BE2C (cell line): ENCODE measurements around the gene SCN7A. TPM values are rescaled to one million over a fixed set of nuclear protein-coding genes. Genes with fewer than 3 reads are reported as not detected.

Experiments used
- DNase-seq: peaks from one replicate; pipeline ENCODE4 v3.0.0-alpha.2; 2020
- H3K27me3 ChIP-seq: fragments of 250-450 bp; sonication (Bioruptor Pico); 2 replicates; pipeline ENCODE4 v1.5.1; 2020; ENCODE audit warnings: mild to moderate bottlenecking
- H3K36me3 ChIP-seq: fragments of 250-450 bp; sonication (Bioruptor Pico); 2 replicates; pipeline ENCODE4 v1.5.1; 2020; ENCODE audit warnings: mild to moderate bottlenecking
- H3K4me1 ChIP-seq: fragments of 250-450 bp; sonication (Bioruptor Pico); 2 replicates; pipeline ENCODE4 v1.5.1; 2020
- H3K4me3 ChIP-seq: 2 replicates; pipeline ENCODE4 v1.5.1; 2011; ENCODE audit warnings: low read depth, low read length
- H3K9me3 ChIP-seq: fragments of 250-450 bp; sonication (Bioruptor Pico); 2 replicates; pipeline ENCODE4 v1.5.1; 2020
- polyA plus RNA-seq: library from polyadenylated mRNA; unstranded; fragments of >200 nt; gene quantifications from one replicate; pipeline ENCODE4 v1.2.1, GENCODE V29; 2012; ENCODE audit warnings: low read depth, missing spikeins; ENCODE audit not compliant: insufficient read length, insufficient read depth
- TF ChIP-seq, protein P1 (sequence below): IDR thresholded peaks from 2 replicates; pipeline ENCODE4 v1.5.1; 2012; ENCODE audit warnings: mild to moderate bottlenecking, low read depth, low read length

Gene SCN7A
- 0.06 TPM for polyA plus RNA-seq

DNA sequence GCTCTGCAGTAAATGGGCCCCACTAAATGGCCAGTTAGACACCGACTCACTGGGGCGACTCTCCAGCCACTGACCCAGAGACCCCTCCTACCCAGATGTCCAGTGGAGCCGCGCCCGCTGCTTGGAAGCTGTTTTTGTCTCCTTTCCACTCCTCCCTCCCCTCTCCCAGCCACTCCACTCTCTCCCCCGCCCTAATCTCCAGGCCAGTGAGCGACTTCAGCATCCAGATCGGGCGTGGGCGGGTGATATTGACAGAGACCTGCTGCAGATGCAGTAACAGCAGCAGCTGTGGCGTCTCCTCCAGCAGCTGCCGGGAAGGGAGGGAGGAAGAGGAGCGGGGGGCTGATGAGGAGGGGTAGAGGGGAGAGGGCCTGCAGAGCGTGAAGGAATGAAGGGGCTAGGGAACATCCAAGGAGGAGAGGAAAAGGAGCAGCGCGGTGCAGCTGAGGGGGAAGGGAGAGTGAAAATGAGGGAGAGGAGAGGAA, at the start of gene SCN7A:
Gene SCN7A, minus strand, starts transcription at position 110 of the 485 bp plus-strand sequence. CDS start 16,553 bp downstream, outside the sequence.
- Histone ChIP-seq H3K4me3 (peak within 1 kb of the TSS; percentile 46), H3K27me3 (no peaks in the 10 kb centered on the region), H3K4me1 (no peaks in the 10 kb centered on the region), H3K9me3 (no peaks in the 10 kb centered on the region), H3K36me3 (no peaks in the 10 kb centered on the region)
- peak; percentile 66 for DNase-seq
- TF ChIP-seq, protein P1, sequence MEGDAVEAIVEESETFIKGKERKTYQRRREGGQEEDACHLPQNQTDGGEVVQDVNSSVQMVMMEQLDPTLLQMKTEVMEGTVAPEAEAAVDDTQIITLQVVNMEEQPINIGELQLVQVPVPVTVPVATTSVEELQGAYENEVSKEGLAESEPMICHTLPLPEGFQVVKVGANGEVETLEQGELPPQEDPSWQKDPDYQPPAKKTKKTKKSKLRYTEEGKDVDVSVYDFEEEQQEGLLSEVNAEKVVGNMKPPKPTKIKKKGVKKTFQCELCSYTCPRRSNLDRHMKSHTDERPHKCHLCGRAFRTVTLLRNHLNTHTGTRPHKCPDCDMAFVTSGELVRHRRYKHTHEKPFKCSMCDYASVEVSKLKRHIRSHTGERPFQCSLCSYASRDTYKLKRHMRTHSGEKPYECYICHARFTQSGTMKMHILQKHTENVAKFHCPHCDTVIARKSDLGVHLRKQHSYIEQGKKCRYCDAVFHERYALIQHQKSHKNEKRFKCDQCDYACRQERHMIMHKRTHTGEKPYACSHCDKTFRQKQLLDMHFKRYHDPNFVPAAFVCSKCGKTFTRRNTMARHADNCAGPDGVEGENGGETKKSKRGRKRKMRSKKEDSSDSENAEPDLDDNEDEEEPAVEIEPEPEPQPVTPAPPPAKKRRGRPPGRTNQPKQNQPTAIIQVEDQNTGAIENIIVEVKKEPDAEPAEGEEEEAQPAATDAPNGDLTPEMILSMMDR: no peak

DNA sequence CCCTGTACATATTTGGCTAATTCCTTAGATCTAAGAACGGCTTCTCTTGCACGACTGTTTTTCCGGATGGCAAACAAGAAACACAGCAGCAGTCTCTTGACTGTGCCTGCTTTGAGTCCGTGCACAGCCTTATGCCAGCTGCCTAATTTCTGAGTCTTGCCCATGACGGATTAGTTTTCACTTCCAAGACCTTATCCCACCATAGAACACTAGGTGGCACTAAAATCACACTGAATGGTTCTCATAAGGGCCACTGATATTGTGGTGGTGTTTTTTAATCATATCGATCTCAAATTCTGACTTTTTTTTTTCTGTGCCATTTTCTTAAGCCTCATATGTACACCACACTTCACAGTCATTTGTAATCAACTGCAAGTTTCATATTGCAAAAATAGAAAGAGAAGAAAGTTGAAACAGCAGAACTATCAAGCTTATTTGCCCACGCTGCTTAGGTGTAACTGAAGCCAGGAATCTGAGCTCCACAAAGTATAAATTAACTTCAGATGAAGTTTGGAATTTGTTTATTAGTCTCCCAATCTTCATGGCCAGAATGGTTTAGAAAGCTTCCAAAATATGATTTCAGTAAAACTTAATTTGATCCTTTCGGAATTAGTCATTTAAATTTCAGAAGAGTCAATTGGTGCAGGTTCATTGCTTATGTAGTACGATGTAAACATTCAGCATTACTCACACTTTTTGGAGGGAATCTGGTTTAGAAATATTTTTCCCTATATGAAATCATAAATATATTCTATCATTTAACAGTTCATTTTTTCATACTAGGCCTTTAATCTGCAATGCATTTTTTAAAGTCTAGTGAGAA, 45.5 kb upstream of the SCN7A start:
- TF ChIP-seq, protein P1: peak; percentile 67
- no peaks in the 10 kb centered on the region for H3K27me3 ChIP-seq
- DNase-seq: peak; percentile 17
- no peaks in the 10 kb centered on the region for H3K9me3 ChIP-seq
- no peaks in the 10 kb centered on the region for H3K4me1 ChIP-seq
- no peak overlapping the region for H3K4me3 ChIP-seq
- no peaks in the 10 kb centered on the region for H3K36me3 ChIP-seq

DNA sequence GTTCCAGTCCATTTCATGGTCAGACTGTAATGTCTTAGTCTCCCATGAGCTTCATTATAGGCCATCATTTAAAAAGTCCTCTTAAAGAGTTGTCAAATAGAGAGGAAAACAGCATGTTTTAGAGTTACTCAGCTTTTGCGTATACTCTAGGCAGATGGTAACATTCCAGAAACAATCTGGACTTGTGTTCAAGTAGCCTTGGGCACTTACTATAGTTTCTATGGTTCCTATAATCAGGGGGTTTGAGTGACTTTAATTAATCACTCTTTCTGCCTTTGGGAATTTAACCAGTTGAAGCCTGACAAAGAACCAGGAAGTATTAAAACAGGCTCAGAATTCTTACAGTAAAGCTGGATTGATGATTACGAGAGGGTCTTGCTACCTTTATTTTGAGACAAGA, 42.1 kb upstream of the SCN7A start:
- H3K9me3 ChIP-seq: no peaks in the 10 kb centered on the region
- no peak overlapping the region for H3K4me3 ChIP-seq
- no peaks in the 10 kb centered on the region for H3K36me3 ChIP-seq
- no peak for DNase-seq
- H3K4me1 ChIP-seq: no peaks in the 10 kb centered on the region
- TF ChIP-seq, protein P1: no peak
- H3K27me3 ChIP-seq: no peaks in the 10 kb centered on the region

DNA sequence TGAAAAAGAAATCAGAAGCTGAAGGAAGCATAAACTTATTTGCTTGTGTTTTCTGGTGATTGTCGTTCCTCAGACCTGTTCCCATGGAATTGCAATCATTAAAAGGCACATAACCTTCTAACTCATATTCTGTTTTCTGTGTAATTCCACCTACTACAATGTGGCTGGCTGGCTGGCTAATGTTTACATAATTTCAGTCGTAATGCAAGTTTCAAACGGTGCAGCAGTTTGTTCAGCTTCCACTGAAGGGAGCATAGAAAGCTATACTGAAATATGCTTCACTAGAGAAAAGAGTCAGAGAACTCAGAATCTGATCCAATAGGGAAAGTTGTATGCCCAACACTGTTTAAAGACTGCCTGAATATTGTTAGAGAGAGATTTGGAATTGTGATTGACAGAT, 27.1 kb upstream of the SCN7A start:
- Histone ChIP-seq H3K9me3 (no peaks in the 10 kb centered on the region), H3K4me1 (no peaks in the 10 kb centered on the region), H3K36me3 (no peaks in the 10 kb centered on the region), H3K27me3 (peaks cover 7% of the 10 kb centered on the region; the same call in 1 of the 2 replicates), H3K4me3 (no peak overlapping the region)
- no peak for DNase-seq
- TF ChIP-seq, protein P1: no peak

DNA sequence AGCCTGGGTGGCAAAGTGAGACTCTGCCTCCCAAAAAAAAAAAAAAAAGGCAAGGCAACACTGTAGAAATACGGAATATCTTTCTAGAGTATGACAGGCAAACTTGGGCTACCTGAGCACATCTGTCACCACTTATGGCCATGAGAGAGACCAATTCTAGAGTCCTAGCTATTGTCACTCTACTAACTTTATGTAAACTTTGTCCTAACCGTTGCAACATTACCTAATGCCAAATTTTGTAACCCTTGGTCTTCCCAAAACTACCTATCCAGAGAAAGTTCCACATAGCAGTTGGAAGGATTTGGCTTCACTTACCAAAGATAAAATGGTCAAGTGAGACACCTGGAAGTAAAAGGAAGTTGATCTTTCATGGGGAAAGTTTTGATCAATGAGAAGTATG, 26.6 kb upstream of the SCN7A start:
- no peaks in the 10 kb centered on the region for H3K9me3 ChIP-seq
- H3K36me3 ChIP-seq: no peaks in the 10 kb centered on the region
- DNase-seq: no peak
- no peaks in the 10 kb centered on the region for H3K4me1 ChIP-seq
- no peak overlapping the region for H3K4me3 ChIP-seq
- peaks cover 7% of the 10 kb centered on the region; the same call in 1 of the 2 replicates for H3K27me3 ChIP-seq
- TF ChIP-seq, protein P1: no peak
